ENCODE data around the gene PRRX2. TPM values are rescaled to one million over a fixed set of nuclear protein-coding genes. Genes with fewer than 3 reads are reported as not detected.

Gene PRRX2
- total and polyA plus RNA-seq, 2 experiments from 2014 or later = 5.8 to 8.3 TPM

DNA sequence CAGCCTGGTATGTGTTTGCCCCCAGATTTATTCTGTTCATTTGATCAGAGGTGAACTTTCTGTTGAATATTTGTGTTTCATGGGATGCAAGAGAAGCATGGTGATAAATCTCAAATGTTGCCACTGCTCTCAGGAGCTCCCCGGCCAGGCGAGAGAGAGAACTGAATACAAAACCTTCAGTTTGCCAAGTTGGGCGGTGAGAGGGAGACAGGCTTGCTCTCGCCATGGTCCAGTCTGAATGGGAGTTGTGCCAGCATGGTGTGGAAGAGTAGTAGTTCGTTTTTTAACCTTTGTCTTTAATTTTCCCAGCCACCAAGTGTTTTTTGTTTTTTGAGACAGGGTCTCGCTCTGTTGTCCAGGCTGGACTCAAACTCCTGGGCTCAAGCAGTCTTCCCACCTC is 36.7 kb upstream of the PRRX2 start (continued):
- TF ChIP-seq, protein P1, sequence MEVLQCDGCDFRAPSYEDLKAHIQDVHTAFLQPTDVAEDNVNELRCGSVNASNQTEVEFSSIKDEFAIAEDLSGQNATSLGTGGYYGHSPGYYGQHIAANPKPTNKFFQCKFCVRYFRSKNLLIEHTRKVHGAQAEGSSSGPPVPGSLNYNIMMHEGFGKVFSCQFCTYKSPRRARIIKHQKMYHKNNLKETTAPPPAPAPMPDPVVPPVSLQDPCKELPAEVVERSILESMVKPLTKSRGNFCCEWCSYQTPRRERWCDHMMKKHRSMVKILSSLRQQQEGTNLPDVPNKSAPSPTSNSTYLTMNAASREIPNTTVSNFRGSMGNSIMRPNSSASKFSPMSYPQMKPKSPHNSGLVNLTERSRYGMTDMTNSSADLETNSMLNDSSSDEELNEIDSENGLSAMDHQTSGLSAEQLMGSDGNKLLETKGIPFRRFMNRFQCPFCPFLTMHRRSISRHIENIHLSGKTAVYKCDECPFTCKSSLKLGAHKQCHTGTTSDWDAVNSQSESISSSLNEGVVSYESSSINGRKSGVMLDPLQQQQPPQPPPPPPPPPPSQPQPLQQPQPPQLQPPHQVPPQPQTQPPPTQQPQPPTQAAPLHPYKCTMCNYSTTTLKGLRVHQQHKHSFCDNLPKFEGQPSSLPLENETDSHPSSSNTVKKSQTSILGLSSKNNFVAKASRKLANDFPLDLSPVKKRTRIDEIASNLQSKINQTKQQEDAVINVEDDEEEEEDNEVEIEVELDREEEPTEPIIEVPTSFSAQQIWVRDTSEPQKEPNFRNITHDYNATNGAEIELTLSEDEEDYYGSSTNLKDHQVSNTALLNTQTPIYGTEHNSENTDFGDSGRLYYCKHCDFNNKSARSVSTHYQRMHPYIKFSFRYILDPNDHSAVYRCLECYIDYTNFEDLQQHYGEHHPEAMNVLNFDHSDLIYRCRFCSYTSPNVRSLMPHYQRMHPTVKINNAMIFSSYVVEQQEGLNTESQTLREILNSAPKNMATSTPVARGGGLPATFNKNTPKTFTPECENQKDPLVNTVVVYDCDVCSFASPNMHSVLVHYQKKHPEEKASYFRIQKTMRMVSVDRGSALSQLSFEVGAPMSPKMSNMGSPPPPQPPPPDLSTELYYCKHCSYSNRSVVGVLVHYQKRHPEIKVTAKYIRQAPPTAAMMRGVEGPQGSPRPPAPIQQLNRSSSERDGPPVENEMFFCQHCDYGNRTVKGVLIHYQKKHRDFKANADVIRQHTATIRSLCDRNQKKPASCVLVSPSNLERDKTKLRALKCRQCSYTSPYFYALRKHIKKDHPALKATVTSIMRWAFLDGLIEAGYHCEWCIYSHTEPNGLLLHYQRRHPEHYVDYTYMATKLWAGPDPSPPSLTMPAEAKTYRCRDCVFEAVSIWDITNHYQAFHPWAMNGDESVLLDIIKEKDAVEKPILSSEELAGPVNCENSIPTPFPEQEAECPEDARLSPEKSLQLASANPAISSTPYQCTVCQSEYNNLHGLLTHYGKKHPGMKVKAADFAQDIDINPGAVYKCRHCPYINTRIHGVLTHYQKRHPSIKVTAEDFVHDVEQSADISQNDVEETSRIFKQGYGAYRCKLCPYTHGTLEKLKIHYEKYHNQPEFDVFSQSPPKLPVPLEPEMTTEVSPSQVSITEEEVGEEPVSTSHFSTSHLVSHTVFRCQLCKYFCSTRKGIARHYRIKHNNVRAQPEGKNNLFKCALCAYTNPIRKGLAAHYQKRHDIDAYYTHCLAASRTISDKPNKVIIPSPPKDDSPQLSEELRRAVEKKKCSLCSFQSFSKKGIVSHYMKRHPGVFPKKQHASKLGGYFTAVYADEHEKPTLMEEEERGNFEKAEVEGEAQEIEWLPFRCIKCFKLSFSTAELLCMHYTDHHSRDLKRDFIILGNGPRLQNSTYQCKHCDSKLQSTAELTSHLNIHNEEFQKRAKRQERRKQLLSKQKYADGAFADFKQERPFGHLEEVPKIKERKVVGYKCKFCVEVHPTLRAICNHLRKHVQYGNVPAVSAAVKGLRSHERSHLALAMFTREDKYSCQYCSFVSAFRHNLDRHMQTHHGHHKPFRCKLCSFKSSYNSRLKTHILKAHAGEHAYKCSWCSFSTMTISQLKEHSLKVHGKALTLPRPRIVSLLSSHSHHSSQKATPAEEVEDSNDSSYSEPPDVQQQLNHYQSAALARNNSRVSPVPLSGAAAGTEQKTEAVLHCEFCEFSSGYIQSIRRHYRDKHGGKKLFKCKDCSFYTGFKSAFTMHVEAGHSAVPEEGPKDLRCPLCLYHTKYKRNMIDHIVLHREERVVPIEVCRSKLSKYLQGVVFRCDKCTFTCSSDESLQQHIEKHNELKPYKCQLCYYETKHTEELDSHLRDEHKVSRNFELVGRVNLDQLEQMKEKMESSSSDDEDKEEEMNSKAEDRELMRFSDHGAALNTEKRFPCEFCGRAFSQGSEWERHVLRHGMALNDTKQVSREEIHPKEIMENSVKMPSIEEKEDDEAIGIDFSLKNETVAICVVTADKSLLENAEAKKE (CRISPR knock-in tag; IDR thresholded peaks at IDR 0.05) = no peak
- TF ChIP-seq EZH2 (IDR thresholded peaks at IDR 0.05; ENCODE audit: low read depth, unreplicated experiment) = no peak

DNA sequence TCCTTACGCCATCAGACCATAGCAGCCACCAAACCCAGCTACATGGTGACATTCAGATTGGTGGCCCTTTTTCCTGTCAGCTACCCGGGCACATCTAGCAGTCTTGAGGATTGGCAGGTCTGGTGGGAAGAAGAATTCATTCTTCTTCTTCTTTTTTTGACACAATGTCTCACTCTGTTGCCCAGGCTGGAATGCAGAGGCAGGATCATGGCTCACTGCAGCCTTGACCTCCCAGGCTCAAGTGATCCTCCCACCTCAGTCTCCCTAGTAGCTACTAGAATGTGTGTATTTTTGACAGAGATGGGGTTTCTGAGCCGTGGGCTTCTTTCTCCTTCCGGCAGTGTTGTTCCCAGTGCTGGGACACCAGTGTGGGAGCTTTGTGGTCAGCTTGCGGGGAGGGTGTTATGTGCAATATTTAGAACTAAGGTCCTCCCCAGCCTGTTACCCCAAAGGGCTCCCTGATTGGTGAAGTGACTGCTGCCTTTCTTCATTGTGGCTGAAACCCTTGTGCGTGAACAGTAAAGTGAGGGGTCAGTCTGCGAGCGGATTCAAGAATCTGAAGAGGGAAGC is 36.1 kb upstream of the PRRX2 start:
- peaks cover 61% of the 10 kb centered on the region for H4K20me1 ChIP-seq (replicated peaks; ENCODE audit: insufficient read depth)
- ATAC-seq = no peak
- H3K79me2 ChIP-seq (replicated peaks; ENCODE audit: insufficient read depth) = peaks cover 79% of the 10 kb centered on the region
- H3K4me1 ChIP-seq (ENCODE audit: insufficient read depth) = peaks cover 32% of the 10 kb centered on the region
- H3K36me3 ChIP-seq (ENCODE audit: insufficient read depth) = no peaks in the 10 kb centered on the region
- no peak overlapping the region for H2AFZ ChIP-seq
- Mint-ChIP-seq H3K4me1 (peaks cover 48% of the 10 kb centered on the region), H3K9me3 (no peaks in the 10 kb centered on the region), H3K4me3 (no peak overlapping the region), H3K27me3 (ENCODE audit: insufficient read depth, low read depth, poor library complexity) (peaks cover 19% of the 10 kb centered on the region), H3K27ac (no peak overlapping the region), H3K36me3 (ENCODE audit: low read depth) (peaks cover 35% of the 10 kb centered on the region)
- no peak overlapping the region for H3K27ac ChIP-seq (ENCODE audit: low read depth)
- no peaks in the 10 kb centered on the region for H3K27me3 ChIP-seq (ENCODE audit: insufficient read depth)
- TF ChIP-seq EZH2 (IDR thresholded peaks at IDR 0.05; ENCODE audit: low read depth, unreplicated experiment) (no peak), CREB1 (CRISPR knock-in tag; IDR thresholded peaks at IDR 0.05; ENCODE audit: low read depth) (no peak), JUNB (IDR thresholded peaks at IDR 0.05; ENCODE audit: unreplicated experiment) (no peak)
- H3K9me2 ChIP-seq (ENCODE audit: insufficient read depth) = no peaks in the 10 kb centered on the region
- no peak overlapping the region for H3K4me2 ChIP-seq
- no peak overlapping the region for H3K4me3 ChIP-seq
- no peak for DNase-seq (ENCODE audit: low spot score)
- H3F3A ChIP-seq (replicated peaks; ENCODE audit: low read depth) = 0 out of 2 replicates have a peak, but pooled peaks cover 6% of the 10 kb centered on the region

All from GM23338 (cell line).